K562 (cell line): ENCODE measurements around the gene SLC39A11.

Source experiments
- ATF7 ChIP-seq: fragments of 450-650 bp; IDR thresholded peaks from 2 replicates; pipeline ENCODE4 v1.7.1; 2014; ENCODE audit warnings: mild to moderate bottlenecking, moderate library complexity
- CTCF ChIP-seq, 3 experiments: IDR thresholded peaks in 2 of 3; conservative IDR thresholded peaks in 1 of 3; 2 replicates each; pipeline ENCODE4 v1.5.1; 2011 to 2012; ENCODE audit warnings: low read length in 3 of 3, mild to moderate bottlenecking in 3 of 3, control low read depth in 2 of 3, improper control_type of control experiment in 1 of 3, inconsistent platforms in 1 of 3, low read depth in 1 of 3, mixed read lengths in 1 of 3, moderate library complexity in 1 of 3; ENCODE audit not compliant: insufficient read depth in 2 of 3
- FOSL1 ChIP-seq: fragments of 200-800 bp; sonication (Bioruptor generic); conservative IDR thresholded peaks from 2 replicates; pipeline ENCODE4 v1.6.1; 2016; ENCODE audit warnings: missing genetic modification characterization, missing compliant biosample characterization
- FOXA3 ChIP-seq, 2 experiments: fragments of 450-650 bp in 1 of 2; sonication (generic) in 1 of 2; formaldehyde crosslinking; IDR thresholded peaks in 1 of 2; conservative IDR thresholded peaks in 1 of 2; 2 replicates each; pipeline versions ENCODE4 v1.4.0 to v1.8.0; 2020 to 2022; ENCODE audit warnings: mild to moderate bottlenecking in 2 of 2, missing genetic modification reagents in 1 of 2
- FUS ChIP-seq: fragments of 200-400 bp; formaldehyde crosslinking; optimal IDR thresholded peaks from 2 replicates; pipeline ENCODE3; 2017; ENCODE audit warnings: low read depth, low read length
- RNF2 ChIP-seq: sonication (generic); IDR thresholded peaks from 2 replicates; pipeline ENCODE4 v1.6.1; 2016
- SIN3A ChIP-seq, 2 experiments: fragments of 150-350 bp in 1 of 2; IDR thresholded peaks; 2 replicates each; pipeline ENCODE4 v1.6.1; 2011 to 2016; ENCODE audit warnings: borderline replicate concordance in 2 of 2, low read depth in 2 of 2, low read length in 2 of 2, mild to moderate bottlenecking in 2 of 2, moderate library complexity in 2 of 2; ENCODE audit not compliant: control insufficient read depth in 1 of 2
- SP1 ChIP-seq: sonication (generic); formaldehyde crosslinking; IDR thresholded peaks from 2 replicates; pipeline ENCODE4 v1.8.1; 2022; ENCODE audit warnings: mild to moderate bottlenecking, missing genetic modification reagents
- SRF ChIP-seq, 2 experiments: fragments of 250-450, 450-650 bp in 1 of 2; sonication (Bioruptor Pico) in 1 of 2; sonication (generic) in 1 of 2; formaldehyde crosslinking; IDR thresholded peaks; 2 replicates each; pipeline versions ENCODE4 v1.5.0 to v1.5.1; 2020 to 2022; ENCODE audit warnings: mild to moderate bottlenecking in 1 of 2, missing genetic modification reagents in 1 of 2
- TCF7 ChIP-seq: sonication (generic); IDR thresholded peaks from 2 replicates; pipeline ENCODE4 v1.6.1; 2016; ENCODE audit warnings: antibody characterized with exemption, borderline replicate concordance
- USF2 ChIP-seq: sonication (generic); formaldehyde crosslinking; IDR thresholded peaks from 2 replicates; pipeline ENCODE4 v1.5.0; 2020; ENCODE audit warnings: missing genetic modification reagents
- ZFP30 ChIP-seq: fragments of 250-450 bp; sonication (Bioruptor Pico); IDR thresholded peaks from 2 replicates; pipeline ENCODE4 v1.8.0; 2022; ENCODE audit warnings: moderate library complexity, mild to moderate bottlenecking, inconsistent platforms, borderline replicate concordance
- ZNF639 ChIP-seq, 2 experiments: fragments of 200-800 bp in 1 of 2; sonication (Bioruptor generic) in 1 of 2; sonication (generic) in 1 of 2; formaldehyde crosslinking in 1 of 2; IDR thresholded peaks in 1 of 2; conservative IDR thresholded peaks in 1 of 2; 2 replicates each; pipeline versions ENCODE4 v1.5.0 to v1.6.1; 2016 to 2020; ENCODE audit warnings: missing compliant biosample characterization in 1 of 2, missing genetic modification characterization in 1 of 2, missing genetic modification reagents in 1 of 2

GRCh38 chr17:72989074-72989610 lies 103.3 kb downstream of the SLC39A11 start:
- no peak for TF ChIP-seq ZNF639 (CRISPR knock-in tag; conservative IDR thresholded peaks at IDR 0.05 in 1 of 2, IDR thresholded peaks at IDR 0.05 in 1 of 2)
- no peak for TF ChIP-seq TCF7
- no peak for TF ChIP-seq CTCF (IDR thresholded peaks at IDR 0.05 in 2 of 3, conservative IDR thresholded peaks at IDR 0.05 in 1 of 3; ENCODE audit: insufficient read depth in 2 of 3, low read depth in 1 of 3, low read length in 3 of 3)
- no peak for TF ChIP-seq FOXA3 (CRISPR knock-in tag; conservative IDR thresholded peaks at IDR 0.05 in 1 of 2, IDR thresholded peaks at IDR 0.05 in 1 of 2)
- no peak for TF ChIP-seq USF2 (CRISPR knock-in tag)
- TF ChIP-seq SP1 (CRISPR knock-in tag): no peak
- TF ChIP-seq ATF7: no peak
- TF ChIP-seq SRF (CRISPR knock-in tag; IDR thresholded peaks at IDR 0.05): no peak
- TF ChIP-seq RNF2: no peak
- no peak for TF ChIP-seq ZFP30 (CRISPR knock-in tag)
- TF ChIP-seq FOSL1: no peak
- TF ChIP-seq FUS: no peak
- no peak for TF ChIP-seq SIN3A (IDR thresholded peaks at IDR 0.05; ENCODE audit: borderline replicate concordance in 2 of 2, control insufficient read depth in 1 of 2, low read depth in 2 of 2, low read length in 2 of 2)
